HepG2 (cell line): Measurements from ENCODE around the gene TANC1. TPM values are rescaled to one million over a fixed set of nuclear protein-coding genes. Genes with fewer than 3 reads are reported as not detected.

Source experiments
- ATAC-seq: fragments of 200-7000 bp; cut with Tn5 transposase; 3 replicates; pipeline ENCODE4 v1.9.1; 2020; ENCODE audit warnings: mild to moderate bottlenecking, moderate library complexity
- BruUV-seq: library from RNA; stranded (reverse); fragments of 400-500 nt; replicated peaks from 2 replicates; lab custom pipeline; 2021; lab: Mats Ljungman, UMichigan
- CTCF ChIA-PET: fragments of 300-600 bp; formaldehyde crosslinking; extraction: SDS; loops from one replicate; lab custom pipeline; 2021; ENCODE audit warnings: low total read pairs, inconsistent platforms, low intra/inter-chr PET ratio; lab: Yijun Ruan, JAX
- POLR2A ChIA-PET: fragments of 350-600 bp; sonication (Branson Sonifier 250); formaldehyde crosslinking; loops from one replicate; lab custom pipeline; 2020; ENCODE audit warnings: antibody characterized with exemption, inconsistent platforms; lab: Yijun Ruan, JAX
- DNase-seq: peaks from one replicate; pipeline ENCODE4 v3.0.0-alpha.2; 2015; ENCODE audit warnings: low spot score
- FAIRE-seq: peaks from 3 replicates; lab custom pipeline; 2011; peaks lifted over from hg19 to GRCh38; lab: Jason Lieb, UNC
- H2AFZ ChIP-seq: one replicate; pipeline ENCODE4 v1.6.1; 2011; ENCODE audit warnings: low read length, inconsistent platforms
- H3K27ac ChIP-seq: fragments of 300-600 bp; 3 replicates; pipeline ENCODE4 v1.8.0; 2011; ENCODE audit warnings: mixed run types, mild to moderate bottlenecking, mixed read lengths, low read length, inconsistent platforms; ENCODE audit not compliant: insufficient read depth; ENCODE audit errors: extremely low read length
- H3K27me3 ChIP-seq, 2 experiments: fragments of 200-600 bp in 1 of 2; 2 replicates in 1 of 2; 3 replicates in 1 of 2; pipeline versions ENCODE4 v1.6.0 to v1.8.0; 2011; ENCODE audit warnings: low read length in 2 of 2, mild to moderate bottlenecking in 2 of 2, moderate library complexity in 2 of 2, inconsistent platforms in 1 of 2; ENCODE audit not compliant: insufficient read depth in 2 of 2, control insufficient read depth in 1 of 2
- H3K36me3 ChIP-seq, 2 experiments: fragments of 200-600 bp in 1 of 2; replicated peaks in 1 of 2; 2 replicates in 1 of 2; 3 replicates in 1 of 2; pipeline versions ENCODE4 v1.5.1 to v1.8.0; 2011; ENCODE audit warnings: low read length in 2 of 2, inconsistent platforms in 1 of 2; ENCODE audit not compliant: insufficient read depth in 2 of 2, control insufficient read depth in 1 of 2
- H3K4me1 ChIP-seq: 2 replicates; pipeline ENCODE4 v1.5.1; 2012; ENCODE audit warnings: low read length, inconsistent platforms; ENCODE audit not compliant: insufficient read depth
- H3K4me2 ChIP-seq: 2 replicates; pipeline ENCODE4 v1.6.0; 2011; ENCODE audit warnings: low read depth, low read length, inconsistent platforms
- H3K4me3 ChIP-seq, 3 experiments: fragments of 200-600 bp in 1 of 3; sonication (generic), shearing (Covaris generic) in 1 of 3; replicated peaks in 1 of 3; 2 replicates each; pipeline ENCODE4 v1.5.1; 2011 to 2016; ENCODE audit warnings: low read length in 3 of 3, inconsistent platforms in 2 of 3, low read depth in 2 of 3, mild to moderate bottlenecking in 2 of 3, control low read depth in 1 of 3, mixed read lengths in 1 of 3; ENCODE audit not compliant: insufficient read depth in 1 of 3
- H3K79me2 ChIP-seq: one replicate; pipeline ENCODE4 v1.6.1; 2011; ENCODE audit warnings: low read length, inconsistent platforms; ENCODE audit not compliant: insufficient read depth
- H3K9ac ChIP-seq: 2 replicates; pipeline ENCODE4 v1.6.0; 2011; ENCODE audit warnings: mild to moderate bottlenecking, low read depth, low read length, inconsistent platforms; ENCODE audit not compliant: insufficient read depth
- H3K9me3 ChIP-seq: 2 replicates; pipeline ENCODE4 v1.5.1; 2012; ENCODE audit warnings: mild to moderate bottlenecking, low read length
- H4K20me1 ChIP-seq: 2 replicates; pipeline ENCODE4 v1.6.0; 2011; ENCODE audit warnings: inconsistent platforms, mild to moderate bottlenecking, low read length, moderate library complexity; ENCODE audit not compliant: insufficient read depth
- EEA1 ChIP-seq: sonication (generic); formaldehyde crosslinking; IDR thresholded peaks from 2 replicates; pipeline ENCODE4 v1.5.1; 2020; ENCODE audit warnings: mild to moderate bottlenecking, missing genetic modification reagents, borderline replicate concordance
- EED ChIP-seq: sonication (generic); formaldehyde crosslinking; IDR thresholded peaks from 2 replicates; pipeline ENCODE4 v1.5.0; 2020; ENCODE audit warnings: mild to moderate bottlenecking, missing genetic modification reagents
- ELF4 ChIP-seq: sonication (generic); formaldehyde crosslinking; IDR thresholded peaks from 2 replicates; pipeline ENCODE4 v1.5.0; 2020; ENCODE audit warnings: missing genetic modification reagents, mild to moderate bottlenecking, moderate library complexity, borderline replicate concordance
- KDM5A ChIP-seq: fragments of 200-600 bp; sonication (generic); IDR thresholded peaks from 2 replicates; pipeline ENCODE4 v1.7.0; 2018; ENCODE audit warnings: antibody characterized with exemption, mild to moderate bottlenecking, low read length, borderline replicate concordance
- PAWR ChIP-seq: sonication (generic); formaldehyde crosslinking; IDR thresholded peaks from 2 replicates; pipeline ENCODE4 v1.4.0; 2020; ENCODE audit warnings: missing genetic modification reagents, mild to moderate bottlenecking, borderline replicate concordance
- ZFAT ChIP-seq: sonication (generic); formaldehyde crosslinking; conservative IDR thresholded peaks from 2 replicates; pipeline ENCODE4 v1.8.1; 2023; ENCODE audit warnings: missing genetic modification reagents, inconsistent platforms
- ZNF253 ChIP-seq: sonication (generic); formaldehyde crosslinking; IDR thresholded peaks from 2 replicates; pipeline ENCODE4 v1.8.0; 2022; ENCODE audit warnings: mild to moderate bottlenecking, missing genetic modification reagents, borderline replicate concordance
- WGBS: methylation state at CpG from one replicate; pipeline ENCODE4 v1.1.6; 2017; ENCODE audit warnings: low lambda C conversion rate; 5-methylcytosine and 5-hydroxymethylcytosine counted together
- in situ Hi-C: cut with HindIII; loops from 2 replicates; pipeline ENCODE4 v1.10.0; 2017; ENCODE audit warnings: low pct_unique_long_range_greater_than_20kb; ENCODE audit not compliant: extremely low pct_ligation_motif_present
- intact Hi-C: fragments of 100-400 bp; cut with micrococcal nuclease; formaldehyde crosslinking; loops from one replicate; pipeline ENCODE4 v1.10.0; 2022; ENCODE audit not compliant: unreplicated experiment
- polyA plus RNA-seq, 8 experiments: library from polyadenylated mRNA; depleted of rRNA in 3 of 8; stranded (reverse) in 7 of 8; unstranded in 1 of 8; fragments of >200 nt; fragmentation: Illumina TruSeq in 4 of 8; extraction: Trizol in 4 of 8; gene quantifications; 2 replicates each; pipeline versions ENCODE4 v1.2.1 to v1.2.3, GENCODE V29; 2011 to 2016; ENCODE audit warnings: low read depth in 4 of 8, missing spikeins in 1 of 8, mixed read lengths in 1 of 8; ENCODE audit not compliant: insufficient read depth in 1 of 8
- total RNA-seq, 5 experiments: library from RNA; depleted of rRNA; stranded (reverse); fragments of >200 nt; fragmentation: Illumina TruSeq; extraction: Trizol; gene quantifications; 2 replicates each; pipeline ENCODE4 v1.2.3, GENCODE V29; 2016; ENCODE audit warnings: low read depth in 1 of 5
- TF ChIP-seq, protein P1 (sequence below), 2 experiments: fragments of 450-650 bp in 1 of 2; sonication (generic) in 1 of 2; formaldehyde crosslinking in 1 of 2; IDR thresholded peaks; 2 replicates each; pipeline versions ENCODE4 v1.6.1 to v1.8.0; 2016 to 2022; ENCODE audit warnings: antibody characterized with exemption in 1 of 2, mild to moderate bottlenecking in 1 of 2, missing genetic modification reagents in 1 of 2
- TF ChIP-seq, protein P2 (sequence below): IDR thresholded peaks from 2 replicates; pipeline ENCODE4 v1.6.1; 2012; ENCODE audit warnings: low read length, improper control_type of control experiment
- TF ChIP-seq, protein P3 (sequence below): IDR thresholded peaks from 2 replicates; pipeline ENCODE4 v1.6.1; 2016; ENCODE audit warnings: missing compliant biosample characterization, missing genetic modification reagents, borderline replicate concordance

TANC1 gene
- total and polyA plus RNA-seq, 2 of the 13 experiments (the other 11 are each of a cell fraction or from before 2014, with no cell fraction given) = 2.3 to 5.6 TPM

DNA sequence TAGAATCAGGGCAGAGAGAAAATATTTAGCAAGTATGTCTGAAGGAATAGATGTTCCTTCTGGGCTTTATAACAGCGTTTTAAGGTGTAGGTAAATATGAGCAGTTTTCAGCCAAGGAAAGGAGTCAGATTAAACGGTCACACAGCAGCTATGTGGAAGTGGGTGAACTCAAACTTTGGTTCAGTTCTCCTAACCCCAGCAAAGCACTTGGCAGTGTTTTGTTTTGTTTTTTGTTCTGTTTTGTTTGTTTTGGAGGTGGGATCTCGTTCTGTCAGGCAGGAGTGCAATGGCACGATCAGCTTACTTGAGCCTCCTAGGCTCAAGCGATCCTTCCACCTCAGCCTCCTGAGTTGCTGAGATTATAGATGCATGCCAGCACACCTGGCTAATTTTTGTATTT lies 24.6 kb downstream of the TANC1 start:
- intact Hi-C loops (no loop called here), in situ Hi-C loops (no loop called here)
- FAIRE-seq (no peak), ATAC-seq (no peak), DNase-seq (no peak)
- Histone ChIP-seq H3K27ac (no peak overlapping the region), H3K36me3 (no peaks in the 10 kb centered on the region), H3K9ac (no peak overlapping the region), H2AFZ (no peak overlapping the region), H3K4me3 (no peak overlapping the region), H3K9me3 (no peaks in the 10 kb centered on the region), H4K20me1 (no peaks in the 10 kb centered on the region), H3K27me3 (no peaks in the 10 kb centered on the region), H3K4me2 (no peak overlapping the region), H3K4me1 (peaks cover 40% of the 10 kb centered on the region), H3K79me2 (no peaks in the 10 kb centered on the region)
- WGBS = 74% methylated on average over 5 of the region's 5 CpGs
- BruUV-seq = no TSS peak
- TF ChIP-seq ZFAT (CRISPR knock-in tag) = no peak
- TF ChIP-seq KDM5A = no peak
- TF ChIP-seq, protein P1, sequence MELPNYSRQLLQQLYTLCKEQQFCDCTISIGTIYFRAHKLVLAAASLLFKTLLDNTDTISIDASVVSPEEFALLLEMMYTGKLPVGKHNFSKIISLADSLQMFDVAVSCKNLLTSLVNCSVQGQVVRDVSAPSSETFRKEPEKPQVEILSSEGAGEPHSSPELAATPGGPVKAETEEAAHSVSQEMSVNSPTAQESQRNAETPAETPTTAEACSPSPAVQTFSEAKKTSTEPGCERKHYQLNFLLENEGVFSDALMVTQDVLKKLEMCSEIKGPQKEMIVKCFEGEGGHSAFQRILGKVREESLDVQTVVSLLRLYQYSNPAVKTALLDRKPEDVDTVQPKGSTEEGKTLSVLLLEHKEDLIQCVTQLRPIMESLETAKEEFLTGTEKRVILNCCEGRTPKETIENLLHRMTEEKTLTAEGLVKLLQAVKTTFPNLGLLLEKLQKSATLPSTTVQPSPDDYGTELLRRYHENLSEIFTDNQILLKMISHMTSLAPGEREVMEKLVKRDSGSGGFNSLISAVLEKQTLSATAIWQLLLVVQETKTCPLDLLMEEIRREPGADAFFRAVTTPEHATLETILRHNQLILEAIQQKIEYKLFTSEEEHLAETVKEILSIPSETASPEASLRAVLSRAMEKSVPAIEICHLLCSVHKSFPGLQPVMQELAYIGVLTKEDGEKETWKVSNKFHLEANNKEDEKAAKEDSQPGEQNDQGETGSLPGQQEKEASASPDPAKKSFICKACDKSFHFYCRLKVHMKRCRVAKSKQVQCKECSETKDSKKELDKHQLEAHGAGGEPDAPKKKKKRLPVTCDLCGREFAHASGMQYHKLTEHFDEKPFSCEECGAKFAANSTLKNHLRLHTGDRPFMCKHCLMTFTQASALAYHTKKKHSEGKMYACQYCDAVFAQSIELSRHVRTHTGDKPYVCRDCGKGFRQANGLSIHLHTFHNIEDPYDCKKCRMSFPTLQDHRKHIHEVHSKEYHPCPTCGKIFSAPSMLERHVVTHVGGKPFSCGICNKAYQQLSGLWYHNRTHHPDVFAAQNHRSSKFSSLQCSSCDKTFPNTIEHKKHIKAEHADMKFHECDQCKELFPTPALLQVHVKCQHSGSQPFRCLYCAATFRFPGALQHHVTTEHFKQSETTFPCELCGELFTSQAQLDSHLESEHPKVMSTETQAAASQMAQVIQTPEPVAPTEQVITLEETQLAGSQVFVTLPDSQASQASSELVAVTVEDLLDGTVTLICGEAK (IDR thresholded peaks at IDR 0.05) = no peak
- TF ChIP-seq, protein P1 (CRISPR knock-in tag; IDR thresholded peaks at IDR 0.05) = no peak
- no peak for TF ChIP-seq ELF4 (CRISPR knock-in tag)
- TF ChIP-seq, protein P2, sequence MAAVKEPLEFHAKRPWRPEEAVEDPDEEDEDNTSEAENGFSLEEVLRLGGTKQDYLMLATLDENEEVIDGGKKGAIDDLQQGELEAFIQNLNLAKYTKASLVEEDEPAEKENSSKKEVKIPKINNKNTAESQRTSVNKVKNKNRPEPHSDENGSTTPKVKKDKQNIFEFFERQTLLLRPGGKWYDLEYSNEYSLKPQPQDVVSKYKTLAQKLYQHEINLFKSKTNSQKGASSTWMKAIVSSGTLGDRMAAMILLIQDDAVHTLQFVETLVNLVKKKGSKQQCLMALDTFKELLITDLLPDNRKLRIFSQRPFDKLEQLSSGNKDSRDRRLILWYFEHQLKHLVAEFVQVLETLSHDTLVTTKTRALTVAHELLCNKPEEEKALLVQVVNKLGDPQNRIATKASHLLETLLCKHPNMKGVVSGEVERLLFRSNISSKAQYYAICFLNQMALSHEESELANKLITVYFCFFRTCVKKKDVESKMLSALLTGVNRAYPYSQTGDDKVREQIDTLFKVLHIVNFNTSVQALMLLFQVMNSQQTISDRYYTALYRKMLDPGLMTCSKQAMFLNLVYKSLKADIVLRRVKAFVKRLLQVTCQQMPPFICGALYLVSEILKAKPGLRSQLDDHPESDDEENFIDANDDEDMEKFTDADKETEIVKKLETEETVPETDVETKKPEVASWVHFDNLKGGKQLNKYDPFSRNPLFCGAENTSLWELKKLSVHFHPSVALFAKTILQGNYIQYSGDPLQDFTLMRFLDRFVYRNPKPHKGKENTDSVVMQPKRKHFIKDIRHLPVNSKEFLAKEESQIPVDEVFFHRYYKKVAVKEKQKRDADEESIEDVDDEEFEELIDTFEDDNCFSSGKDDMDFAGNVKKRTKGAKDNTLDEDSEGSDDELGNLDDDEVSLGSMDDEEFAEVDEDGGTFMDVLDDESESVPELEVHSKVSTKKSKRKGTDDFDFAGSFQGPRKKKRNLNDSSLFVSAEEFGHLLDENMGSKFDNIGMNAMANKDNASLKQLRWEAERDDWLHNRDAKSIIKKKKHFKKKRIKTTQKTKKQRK = no peak
- no peak for TF ChIP-seq EEA1 (CRISPR knock-in tag)
- TF ChIP-seq, protein P3, sequence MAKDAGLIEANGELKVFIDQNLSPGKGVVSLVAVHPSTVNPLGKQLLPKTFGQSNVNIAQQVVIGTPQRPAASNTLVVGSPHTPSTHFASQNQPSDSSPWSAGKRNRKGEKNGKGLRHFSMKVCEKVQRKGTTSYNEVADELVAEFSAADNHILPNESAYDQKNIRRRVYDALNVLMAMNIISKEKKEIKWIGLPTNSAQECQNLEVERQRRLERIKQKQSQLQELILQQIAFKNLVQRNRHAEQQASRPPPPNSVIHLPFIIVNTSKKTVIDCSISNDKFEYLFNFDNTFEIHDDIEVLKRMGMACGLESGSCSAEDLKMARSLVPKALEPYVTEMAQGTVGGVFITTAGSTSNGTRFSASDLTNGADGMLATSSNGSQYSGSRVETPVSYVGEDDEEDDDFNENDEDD (CRISPR knock-in tag) = no peak
- TF ChIP-seq ZNF253 (CRISPR knock-in tag) = no peak
- TF ChIP-seq EED (CRISPR knock-in tag) = no peak
- TF ChIP-seq PAWR = no peak
- ChIA-PET CTCF (no interaction called here), POLR2A (no interaction called here)
